HL-60/S4 treated with retinoic acid at 250 ng/mL for 4 days and 3 days (cell line): Measurements from ENCODE around the gene MYCBPAP.

Source experiments
- in situ Hi-C: fragments of 300-500 bp; cut with MboI; formaldehyde crosslinking; loops from 2 replicates; pipeline ENCODE4 v1.7.0; 2022; ENCODE audit warnings: low sequenced_read_pairs

Gene MYCBPAP

GRCh38 chr17:50517011-50517410 is 8.8 kb downstream of the MYCBPAP start:
- in situ Hi-C loops, result no loop called here

GRCh38 chr17:50517504-50518383 is 9.5 kb downstream of the MYCBPAP start:
- in situ Hi-C loops, result no loop called here

DNA sequence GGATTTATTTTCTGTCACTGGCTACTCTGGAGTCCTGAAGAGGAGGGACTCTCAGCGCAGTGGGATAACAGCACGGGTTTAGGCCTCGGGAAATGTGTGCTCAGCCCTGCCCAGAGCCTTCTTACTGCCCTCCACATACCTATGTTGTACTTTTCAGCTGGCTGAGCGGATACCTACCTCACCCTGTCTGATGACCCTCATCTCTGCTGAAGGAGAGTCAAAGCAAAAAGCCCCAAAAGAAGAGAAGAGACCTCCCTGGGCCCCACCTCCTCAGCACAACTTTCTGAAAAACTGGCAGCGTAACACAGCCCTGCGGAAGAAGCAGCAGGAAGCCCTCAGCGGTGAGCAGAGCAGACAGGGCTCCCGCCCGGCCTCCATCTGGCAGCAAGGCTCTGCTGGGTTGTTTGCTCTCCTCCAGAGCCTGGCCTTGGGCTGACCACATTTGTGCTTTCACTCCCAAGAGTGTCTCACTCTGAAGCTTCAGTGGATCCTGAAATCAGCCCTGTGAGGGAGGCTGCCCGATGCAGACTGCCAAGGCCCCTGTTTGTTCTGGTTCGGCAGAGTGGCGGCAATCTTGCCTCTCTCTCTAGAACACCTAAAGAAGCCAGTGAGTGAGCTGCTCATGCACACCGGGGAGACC is 10.3 kb downstream of the MYCBPAP start:
- in situ Hi-C loops, result no loop called here

GRCh38 chr17:50519141-50519834 is 11.0 kb downstream of the MYCBPAP start:
- in situ Hi-C loops, result no loop called here

DNA sequence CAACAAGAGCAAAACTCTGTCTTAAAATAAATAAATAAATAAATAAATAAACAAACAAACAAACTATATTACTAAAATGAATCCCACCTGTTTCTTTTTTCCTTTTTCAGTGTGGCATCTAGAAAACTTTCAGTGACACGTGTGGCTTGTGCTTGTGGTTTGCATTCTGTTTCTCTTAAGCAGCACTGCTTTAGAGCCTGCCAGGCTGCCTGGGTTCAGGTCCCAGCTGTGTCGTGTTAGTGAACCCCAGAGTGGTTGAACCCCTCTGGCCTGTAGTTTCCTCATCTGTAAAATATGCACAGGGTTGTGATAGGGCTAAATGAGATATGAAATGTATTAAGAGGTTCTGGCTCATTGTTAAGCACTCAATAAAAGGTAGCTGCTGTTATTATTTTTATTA is 12.2 kb downstream of the MYCBPAP start:
- in situ Hi-C loops, result no loop called here

- in situ Hi-C loops, result no loop called here
Observed at GRCh38 chr17:50521514-50521913, 13.3 kb downstream of the MYCBPAP start.

DNA sequence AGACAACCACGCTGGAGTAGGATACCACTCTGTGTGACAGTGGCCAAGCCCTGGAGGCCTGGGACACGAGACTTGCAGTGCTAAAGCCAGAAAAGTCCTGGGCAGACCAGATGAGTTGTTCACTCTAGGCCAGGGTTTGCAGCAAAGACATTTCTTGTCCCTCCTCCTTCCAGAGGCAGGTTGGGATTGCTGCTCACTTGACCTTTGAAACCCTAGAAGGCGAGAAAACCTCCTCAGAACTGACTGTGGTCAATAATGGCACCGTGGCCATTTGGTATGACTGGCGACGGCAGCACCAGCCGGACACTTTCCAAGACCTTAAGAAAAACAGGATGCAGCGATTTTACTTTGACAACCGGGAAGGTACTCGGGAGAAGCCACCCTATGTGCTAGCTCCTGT is 14.5 kb downstream of the MYCBPAP start:
- in situ Hi-C loops, result no loop called here

GRCh38 chr17:50523208-50523607 is 15.0 kb downstream of the MYCBPAP start:
- in situ Hi-C loops, result no loop called here

DNA sequence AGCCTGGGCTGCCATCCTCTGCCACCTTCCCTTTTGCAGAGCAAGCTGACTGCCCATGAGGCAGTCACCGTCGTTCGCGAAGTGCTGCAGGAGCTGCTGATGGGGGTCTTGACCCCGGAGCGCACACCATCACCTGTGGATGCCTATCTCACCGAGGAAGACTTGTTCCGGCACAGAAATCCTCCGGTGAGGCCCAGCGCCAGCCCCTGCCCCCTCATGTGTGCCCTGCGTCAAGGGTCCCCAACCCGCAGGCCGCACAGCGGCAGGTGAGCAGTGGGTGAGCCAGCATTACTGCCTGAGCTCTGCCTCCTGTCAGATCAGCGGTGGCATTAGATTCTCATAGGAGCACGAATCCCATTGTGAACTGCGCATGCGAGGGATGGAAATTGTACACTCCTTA is 16.6 kb downstream of the MYCBPAP start:
- in situ Hi-C loops, result loop anchor here (25.0 kb wide), 1 partner anchor 437 kb away; no protein-coding TSS in a partner anchor

- in situ Hi-C loops, result loop anchor here (25.0 kb wide), 1 partner anchor 435 kb away; no protein-coding TSS in a partner anchor
Observed at GRCh38 chr17:50527155-50527762, 19.0 kb downstream of the MYCBPAP start.

- in situ Hi-C loops, result loop anchor here (25.0 kb wide), 1 partner anchor 434 kb away; no protein-coding TSS in a partner anchor
Observed at GRCh38 chr17:50527949-50528474, 19.8 kb downstream of the MYCBPAP start.

GRCh38 chr17:50529849-50530248 is 21.6 kb downstream of the MYCBPAP start:
- in situ Hi-C loops, result loop anchor here (25.0 kb wide), 1 partner anchor 432 kb away; no protein-coding TSS in a partner anchor

DNA sequence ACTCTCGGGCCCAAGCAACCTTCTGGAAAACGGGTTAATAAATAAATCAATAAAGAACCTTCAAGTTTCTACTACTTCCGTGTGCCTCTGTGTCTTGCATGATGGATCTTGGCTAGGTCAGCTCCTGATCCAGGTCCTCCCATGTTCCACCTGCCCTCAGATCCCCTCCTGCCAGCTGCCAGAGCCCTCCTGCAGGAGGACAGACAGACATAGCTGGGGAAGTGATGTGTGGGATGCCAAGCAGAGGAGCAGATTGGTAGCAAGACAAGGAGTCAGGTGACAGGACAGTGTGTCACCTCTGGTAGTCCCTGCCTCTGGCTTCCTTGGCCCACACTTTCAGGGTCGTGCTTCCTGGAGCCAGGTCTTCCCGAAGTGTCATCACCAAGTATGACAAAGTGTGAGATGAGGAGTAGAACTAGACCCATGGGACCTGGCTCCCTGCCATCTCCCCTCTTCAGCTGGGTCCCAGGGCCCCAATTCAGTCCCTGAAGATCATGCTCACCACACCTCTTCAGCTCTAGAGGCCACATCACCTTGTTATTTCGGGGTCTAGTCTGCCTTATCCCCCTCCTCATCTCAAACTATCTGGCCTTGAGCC is 23.3 kb downstream of the MYCBPAP start:
- in situ Hi-C loops, result loop anchor here (25.0 kb wide), 1 partner anchor 431 kb away; no protein-coding TSS in a partner anchor

DNA sequence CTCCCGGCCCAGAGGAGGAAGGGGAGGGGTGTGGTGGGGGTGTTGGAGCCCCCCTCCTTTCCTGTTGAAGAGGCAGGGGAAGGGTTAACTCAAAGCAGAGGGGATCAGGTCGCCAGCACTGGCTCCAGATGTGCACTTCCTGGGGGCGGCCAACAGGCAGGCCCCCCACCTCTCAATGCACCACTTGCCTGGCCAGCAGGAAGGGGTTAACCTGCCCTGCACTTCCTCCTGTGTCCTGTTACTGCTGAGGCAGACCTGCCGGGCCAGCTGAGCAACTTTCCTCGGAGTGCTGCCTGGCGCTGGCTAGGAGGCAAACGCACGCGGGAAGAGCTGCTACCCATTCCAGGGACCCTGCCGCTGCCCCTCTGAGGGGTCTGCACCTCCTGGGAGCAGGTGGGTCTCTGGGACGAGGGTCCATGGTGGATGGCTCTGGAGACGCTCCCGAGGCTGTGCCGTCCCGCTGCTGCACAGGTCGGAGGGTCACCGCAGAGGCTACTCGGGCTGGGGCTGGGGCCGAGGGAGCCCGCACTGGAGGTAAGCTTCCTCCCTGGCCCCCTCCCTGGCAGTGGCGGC is 24.3 kb downstream of the MYCBPAP start, which contains the start of gene EPN3:
Gene EPN3 (plus strand): TSS at position 284 of the 573 bp plus-strand sequence. CDS start 3,822 bp downstream, outside the sequence.
- in situ Hi-C loops, result loop anchor here (25.0 kb wide), 1 partner anchor 430 kb away; no protein-coding TSS in a partner anchor

DNA sequence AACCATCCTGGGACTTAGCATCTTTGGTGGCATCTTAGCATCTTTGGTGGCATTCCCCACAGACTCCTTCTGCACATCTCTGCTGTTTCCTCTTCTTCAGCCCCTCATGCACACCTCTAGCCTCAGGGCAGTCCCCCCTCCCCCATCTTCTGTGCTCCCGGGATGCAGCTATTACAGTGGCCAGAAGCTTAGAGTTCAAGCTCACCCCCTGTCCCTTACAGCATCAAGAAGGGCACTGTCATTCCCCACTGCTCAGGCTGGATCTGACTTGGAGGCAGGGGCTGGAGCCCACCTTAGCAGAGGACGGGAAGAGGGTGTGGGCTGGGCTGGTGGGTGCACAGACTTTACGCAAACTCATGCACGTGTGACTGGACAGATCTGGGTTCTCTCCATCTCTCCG is 24.9 kb downstream of the MYCBPAP start:
- in situ Hi-C loops, result loop anchor here (25.0 kb wide), 1 partner anchor 429 kb away; no protein-coding TSS in a partner anchor

- in situ Hi-C loops, result loop anchor here (25.0 kb wide), 1 partner anchor 429 kb away; no protein-coding TSS in a partner anchor
Observed at GRCh38 chr17:50533720-50534148, 25.5 kb downstream of the MYCBPAP start.

- in situ Hi-C loops, result loop anchor here (25.0 kb wide), 1 partner anchor 428 kb away; no protein-coding TSS in a partner anchor
Observed at GRCh38 chr17:50534222-50534978, 26.2 kb downstream of the MYCBPAP start.

GRCh38 chr17:50534979-50535326 is 26.7 kb downstream of the MYCBPAP start:
- in situ Hi-C loops, result loop anchor here (25.0 kb wide), 1 partner anchor 427 kb away; no protein-coding TSS in a partner anchor

GRCh38 chr17:50535407-50535806 is 27.2 kb downstream of the MYCBPAP start:
- in situ Hi-C loops, result loop anchor here (25.0 kb wide), 1 partner anchor 427 kb away; no protein-coding TSS in a partner anchor
